ACC112 (cell line): ENCODE results near the gene MIEF2.
"Not testable (repeated sequence)": the region's sequence is repeated elsewhere in the genome, so short reads cannot be mapped to it uniquely, and the experiment has no call there.

Experiments used
- H2AFZ ChIP-seq: fragments of 200-600 bp; sonication (generic); one replicate; pipeline ENCODE4 v1.6.0; 2017; ENCODE audit warnings: antibody characterized with exemption, low read length; ENCODE audit not compliant: unreplicated experiment
- H3K27ac ChIP-seq: fragments of 200-600 bp; sonication (generic); 2 replicates; pipeline ENCODE4 v1.5.1; 2014; ENCODE audit warnings: low read depth, mild to moderate bottlenecking, antibody characterized with exemption, low read length, moderate library complexity
- H3K27me3 ChIP-seq: fragments of 200-600 bp; sonication (generic); 2 replicates; pipeline ENCODE4 v1.6.1; 2014; ENCODE audit warnings: mild to moderate bottlenecking, antibody characterized with exemption, low read length, moderate library complexity, mixed read lengths; ENCODE audit not compliant: insufficient read depth
- H3K36me3 ChIP-seq: fragments of 200-600 bp; sonication (generic); 2 replicates; pipeline ENCODE4 v1.6.1; 2016; ENCODE audit warnings: mild to moderate bottlenecking, antibody characterized with exemption, low read length, moderate library complexity, mixed read lengths; ENCODE audit not compliant: insufficient read depth
- H3K4me1 ChIP-seq: fragments of 200-600 bp; sonication (generic); one replicate; pipeline ENCODE4 v1.6.1; 2016; ENCODE audit warnings: low read length, mixed read lengths; ENCODE audit not compliant: insufficient read depth, unreplicated experiment, control insufficient read depth
- H3K4me3 ChIP-seq: fragments of 200-600 bp; sonication (generic); 2 replicates; pipeline ENCODE4 v1.5.1; 2014; ENCODE audit warnings: mild to moderate bottlenecking, low read depth, low read length
- H3K79me2 ChIP-seq: fragments of 200-600 bp; sonication (generic); one replicate; pipeline ENCODE4 v1.6.0; 2016; ENCODE audit warnings: low read length; ENCODE audit not compliant: control insufficient read depth, unreplicated experiment, insufficient read depth

Gene MIEF2

GRCh38 chr17:18267927-18268711 is 7.7 kb downstream of the MIEF2 start:
- Histone ChIP-seq H3K79me2 (no peaks in the 10 kb centered on the region), H3K27me3 (no peaks in the 10 kb centered on the region), H2AFZ (no peak overlapping the region), H3K27ac (no peak overlapping the region), H3K36me3 (peaks cover 3% of the 10 kb centered on the region; the same call in 1 of the 2 replicates), H3K4me3 (no peak overlapping the region), H3K4me1 (no peaks in the 10 kb centered on the region)

- H3K27ac ChIP-seq = no peak overlapping the region
- no peaks in the 10 kb centered on the region for H3K79me2 ChIP-seq
- 0 out of 2 replicates have a peak, but pooled peaks cover 4% of the 10 kb centered on the region for H3K36me3 ChIP-seq
- no peaks in the 10 kb centered on the region for H3K4me1 ChIP-seq
- H3K27me3 ChIP-seq = no peaks in the 10 kb centered on the region
- no peak overlapping the region for H2AFZ ChIP-seq
- H3K4me3 ChIP-seq = no peak overlapping the region
These were observed 9.8 kb downstream of the MIEF2 start for GRCh38 chr17:18270046-18270931.

GRCh38 chr17:18277076-18277475 is 16.6 kb downstream of the MIEF2 start:
- no peaks in the 10 kb centered on the region for H3K79me2 ChIP-seq
- H3K4me3 ChIP-seq = no peak overlapping the region
- no peak overlapping the region for H3K27ac ChIP-seq
- H3K27me3 ChIP-seq = no peaks in the 10 kb centered on the region
- H3K36me3 ChIP-seq = peaks cover 29% of the 10 kb centered on the region; the same call in 1 of the 2 replicates
- H3K4me1 ChIP-seq = no peaks in the 10 kb centered on the region
- no peak overlapping the region for H2AFZ ChIP-seq

- Histone ChIP-seq H3K27ac (no peak overlapping the region), H3K4me3 (no peak overlapping the region), H3K79me2 (no peaks in the 10 kb centered on the region), H2AFZ (no peak overlapping the region), H3K27me3 (no peaks in the 10 kb centered on the region), H3K4me1 (no peaks in the 10 kb centered on the region), H3K36me3 (peaks cover 29% of the 10 kb centered on the region; the same call in 1 of the 2 replicates)
These were observed 18.4 kb downstream of the MIEF2 start for GRCh38 chr17:18278867-18279266.

GRCh38 chr17:18280249-18280648 is 19.8 kb downstream of the MIEF2 start:
- Histone ChIP-seq H3K27ac (no peak overlapping the region), H3K27me3 (no peaks in the 10 kb centered on the region), H3K4me3 (no peak overlapping the region), H2AFZ (no peak overlapping the region), H3K4me1 (no peaks in the 10 kb centered on the region), H3K36me3 (peaks cover 29% of the 10 kb centered on the region; the same call in 1 of the 2 replicates), H3K79me2 (no peaks in the 10 kb centered on the region)

GRCh38 chr17:18280766-18281371 is 20.4 kb downstream of the MIEF2 start:
- H3K4me3 ChIP-seq = no peak overlapping the region
- no peak overlapping the region for H3K27ac ChIP-seq
- H3K79me2 ChIP-seq = no peaks in the 10 kb centered on the region
- H3K4me1 ChIP-seq = no peaks in the 10 kb centered on the region
- H3K27me3 ChIP-seq = no peaks in the 10 kb centered on the region
- peaks cover 29% of the 10 kb centered on the region; the same call in 1 of the 2 replicates for H3K36me3 ChIP-seq
- no peak overlapping the region for H2AFZ ChIP-seq

- Histone ChIP-seq H3K79me2 (no peaks in the 10 kb centered on the region), H2AFZ (no peak overlapping the region), H3K36me3 (peaks cover 27% of the 10 kb centered on the region; the same call in 1 of the 2 replicates), H3K4me1 (no peaks in the 10 kb centered on the region), H3K4me3 (no peak overlapping the region), H3K27ac (no peak overlapping the region), H3K27me3 (no peaks in the 10 kb centered on the region)
These were observed 21.3 kb downstream of the MIEF2 start for GRCh38 chr17:18281788-18282187.

GRCh38 chr17:18285296-18285695 is 24.8 kb downstream of the MIEF2 start:
- H3K27me3 ChIP-seq = no peaks in the 10 kb centered on the region
- no peak overlapping the region for H2AFZ ChIP-seq
- no peaks in the 10 kb centered on the region for H3K79me2 ChIP-seq
- H3K27ac ChIP-seq = no peak overlapping the region
- H3K4me1 ChIP-seq = no peaks in the 10 kb centered on the region
- peaks cover 29% of the 10 kb centered on the region; the same call in 1 of the 2 replicates for H3K36me3 ChIP-seq
- H3K4me3 ChIP-seq = no peak overlapping the region

- no peak overlapping the region for H3K27ac ChIP-seq
- H3K4me3 ChIP-seq = no peak overlapping the region
- H3K79me2 ChIP-seq = no peaks in the 10 kb centered on the region
- no peaks in the 10 kb centered on the region for H3K4me1 ChIP-seq
- no peak overlapping the region for H2AFZ ChIP-seq
- no peaks in the 10 kb centered on the region for H3K27me3 ChIP-seq
- peaks cover 31% of the 10 kb centered on the region for H3K36me3 ChIP-seq
These were observed 31.5 kb downstream of the MIEF2 start for GRCh38 chr17:18291718-18292540.

- not testable (repeated sequence) for H3K4me3 ChIP-seq, H3K79me2 ChIP-seq, H3K27me3 ChIP-seq, H2AFZ ChIP-seq, H3K27ac ChIP-seq
- peaks cover 12% of the 10 kb centered on the region for H3K4me1 ChIP-seq
- H3K36me3 ChIP-seq = peaks cover 26% of the 10 kb centered on the region
These were observed 37.6 kb downstream of the MIEF2 start for GRCh38 chr17:18298061-18298460.
